ENCODE measurements around the gene FBF1. TPM values are rescaled to one million over a fixed set of nuclear protein-coding genes. Genes with fewer than 3 reads are reported as not detected.

The FBF1 gene
- total and polyA plus RNA-seq, 2 donors (not counting 3 experiments of a cell fraction or from before 2014, with no cell fraction given): 4.9 to 9.4 TPM

GRCh38 chr17:75926456-75926855, 14.4 kb downstream of the FBF1 start:
- Histone ChIP-seq H3K4me3 (replicated peaks in 1 of 3; ENCODE audit: insufficient read depth in 1 of 3, low read depth in 1 of 3, low read length in 3 of 3) (no peak overlapping the region), H3K27ac (ENCODE audit: insufficient read depth, low read depth, low read length) (no peak overlapping the region), H3K4me1 (ENCODE audit: control insufficient read depth, extremely low read depth, insufficient read depth, low read length) (no peaks in the 10 kb centered on the region), H3K9ac (replicated peaks; ENCODE audit: extremely low read depth, insufficient read depth, low read length) (no peak overlapping the region), H3K36me3 (ENCODE audit: control insufficient read depth in 2 of 2, extremely low read depth in 1 of 2, insufficient read depth in 2 of 2, low read length in 2 of 2) (no peaks in the 10 kb centered on the region), H4K20me1 (replicated peaks; ENCODE audit: control insufficient read depth, extremely low read depth, insufficient read depth, low read length) (no peaks in the 10 kb centered on the region), H3K4me2 (ENCODE audit: insufficient read depth, low read length) (no peak overlapping the region), H2AFZ (ENCODE audit: low read depth, low read length) (no peak overlapping the region), H3K9me1 (replicated peaks; ENCODE audit: control insufficient read depth, extremely low read depth, insufficient read depth, low read length) (no peaks in the 10 kb centered on the region), H3K9me3 (replicated peaks; ENCODE audit: control insufficient read depth, insufficient read depth, low read length) (no peaks in the 10 kb centered on the region), H3K27me3 (ENCODE audit: control insufficient read depth in 2 of 2, insufficient read depth in 2 of 2, low read length in 2 of 2) (no peaks in the 10 kb centered on the region), H3K79me2 (ENCODE audit: control insufficient read depth, insufficient read depth, low read length) (no peaks in the 10 kb centered on the region)
- TF ChIP-seq EZH2 (IDR thresholded peaks at IDR 0.05; ENCODE audit: borderline replicate concordance, low read depth, low read length, severe bottlenecking) (no peak), FOS (IDR thresholded peaks at IDR 0.05; ENCODE audit: borderline replicate concordance, insufficient read depth, low read length) (no peak), GATA2 (IDR thresholded peaks at IDR 0.05; ENCODE audit: insufficient read depth, insufficient read length, low read depth, low read length) (no peak), POLR2AphosphoS5 (IDR thresholded peaks at IDR 0.05; ENCODE audit: insufficient read depth, low read depth, low read length) (no peak), POLR2A (IDR thresholded peaks at IDR 0.05; ENCODE audit: low read depth, low read length) (no peak), MAX (IDR thresholded peaks at IDR 0.05; ENCODE audit: insufficient read depth, insufficient read length) (no peak), CTCF (IDR thresholded peaks at IDR 0.05; ENCODE audit: extremely low read depth in 1 of 2, insufficient read depth in 1 of 2, low read depth in 1 of 2, low read length in 2 of 2) (no peak)
- dilution Hi-C loops (cut with MboI; ENCODE audit: extremely low pct_ligation_motif_present, low sequenced_read_pairs) (no loop called here), intact Hi-C loops (cut with micrococcal nuclease) (no loop called here)
- FAIRE-seq (no peak), DNase-seq (ENCODE audit: low read depth, low spot score) (no peak)
- CTCF ChIA-PET: interaction anchor here (1.2 to 3.5 kb wide), 3 partner anchors 9 to 21 kb away, joined by 3 to 23 read pairs (median 5); partner anchors contain the start of genes FBF1 and MRPL38
- no TSS peak for BruUV-seq (replicated peaks)
- POLR2A ChIA-PET: no interaction called here

Measured in endothelial cell of umbilical vein (primary cell).